ENCODE results near the gene ZNF565. TPM values are rescaled to one million over a fixed set of nuclear protein-coding genes. Genes with fewer than 3 reads are reported as not detected.
A peak's percentile ranks its signal among the peaks of the same experiment; 100 is the strongest.

The ZNF565 gene
- total RNA-seq, 4 donors from 2014 or later, result 1.00 to 4.1 (median 4.0) TPM; not detected in 1

DNA sequence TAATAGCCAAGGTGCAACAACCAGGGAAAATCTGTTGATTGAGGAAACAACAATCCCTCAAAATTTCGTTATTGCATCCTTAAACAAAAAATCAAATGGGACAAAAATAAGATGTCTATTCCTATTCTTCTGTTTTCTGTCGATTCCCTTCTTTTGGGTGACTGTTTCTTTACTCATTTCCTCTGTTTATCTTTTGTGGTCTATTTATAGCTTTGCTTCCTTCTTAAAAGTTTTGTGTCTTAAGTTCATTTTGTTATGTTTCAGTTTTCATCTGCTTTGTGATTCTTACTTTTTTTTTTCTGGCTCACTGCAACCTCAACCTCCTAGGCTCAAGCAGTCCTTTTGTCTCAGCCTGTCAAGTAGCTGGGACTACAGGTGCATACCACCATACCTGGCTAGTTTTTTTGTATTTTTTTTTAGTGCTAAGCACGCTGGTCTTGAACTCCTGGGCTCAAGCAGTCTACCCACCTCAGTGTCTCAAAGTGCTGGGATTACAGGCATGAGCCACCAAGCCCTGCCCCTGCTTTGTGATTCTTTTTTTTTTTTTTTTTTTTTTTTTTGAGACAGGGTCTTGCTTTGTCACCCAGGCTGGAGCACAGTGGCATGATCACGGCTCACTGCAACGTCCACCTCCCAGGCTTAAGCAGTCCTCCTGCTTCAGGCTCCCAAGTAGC, 10.9 kb upstream of the ZNF565 start:
- no peak for TF ChIP-seq EP300 (IDR thresholded peaks at IDR 0.05; ENCODE audit: low read depth)
- Histone ChIP-seq H3K27me3 (no peaks in the 10 kb centered on the region), H3K4me1 (peaks cover 0 to 29% (median 4%) of the 10 kb centered on the region in 4 donors), H3K9me3 (peaks cover 5 to 9% of the 10 kb centered on the region in 2 donors), H3K4me3 (no peak overlapping the region), H3K27ac (no peak overlapping the region), H3K36me3 (peaks cover 0 to 92% (median 28%) of the 10 kb centered on the region in 4 donors)
- intact Hi-C loops (cut with DNase I; ENCODE audit: low total_unique reads), result no loop called here
- in situ Hi-C loops (cut with MboI; ENCODE audit: low pct_ligation_motif_present in 1 of 4, low pct_unique_long_range_greater_than_20kb in 1 of 4, low sequenced_read_pairs in 3 of 4), result loop anchor here in 1 of 4 donors (25.0 kb wide), 1 partner anchor 1012 kb away; no protein-coding TSS in a partner anchor
- no peak for DNase-seq
- 67 to 68% methylated on average over 5 of the region's 5 CpGs for WGBS, 2 donors (ENCODE audit: low coverage in 1 of 2)

DNA sequence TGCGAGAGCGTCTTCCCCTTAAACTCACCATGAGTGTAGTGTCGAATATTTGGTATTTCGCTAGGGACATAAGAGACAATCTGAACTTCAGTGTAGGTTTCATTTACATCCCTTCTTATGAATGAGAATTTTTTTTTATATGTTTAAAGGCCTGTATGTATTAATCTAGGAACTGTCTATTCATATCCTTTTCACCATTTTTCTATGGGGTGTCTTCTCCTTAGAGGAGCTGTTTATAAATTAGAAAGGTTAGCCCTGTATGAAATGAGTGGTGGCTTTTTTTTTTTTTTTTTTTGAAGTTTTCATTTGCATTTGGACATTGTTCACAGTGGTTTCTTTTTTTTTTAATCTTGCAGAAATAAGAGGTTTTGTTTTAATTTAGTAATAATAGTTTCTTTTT, 8.0 kb upstream of the ZNF565 start:
- intact Hi-C loops (cut with DNase I; ENCODE audit: low total_unique reads) (no loop called here), in situ Hi-C loops (cut with MboI; ENCODE audit: low pct_ligation_motif_present in 1 of 4, low pct_unique_long_range_greater_than_20kb in 1 of 4, low sequenced_read_pairs in 3 of 4) (loop anchor here in 1 of 4 donors (25.0 kb wide), 1 partner anchor 265 kb away; the partner anchor contains the start of gene ZNF566)
- Histone ChIP-seq H3K4me1 (peaks cover 0 to 30% (median 6%) of the 10 kb centered on the region in 4 donors), H3K9me3 (no peaks in the 10 kb centered on the region), H3K27ac (no peak overlapping the region), H3K4me3 (no peak overlapping the region), H3K27me3 (no peaks in the 10 kb centered on the region), H3K36me3 (peaks cover 0 to 77% (median 18%) of the 10 kb centered on the region in 4 donors)
- no peak for DNase-seq
- WGBS, 2 donors (ENCODE audit: low coverage in 1 of 2), result 99 to 100% methylated on average over 4 of the region's 4 CpGs
- TF ChIP-seq POLR2A (IDR thresholded peaks at IDR 0.05) (no peak), EP300 (IDR thresholded peaks at IDR 0.05; ENCODE audit: low read depth) (no peak)
- TF ChIP-seq, protein P1, sequence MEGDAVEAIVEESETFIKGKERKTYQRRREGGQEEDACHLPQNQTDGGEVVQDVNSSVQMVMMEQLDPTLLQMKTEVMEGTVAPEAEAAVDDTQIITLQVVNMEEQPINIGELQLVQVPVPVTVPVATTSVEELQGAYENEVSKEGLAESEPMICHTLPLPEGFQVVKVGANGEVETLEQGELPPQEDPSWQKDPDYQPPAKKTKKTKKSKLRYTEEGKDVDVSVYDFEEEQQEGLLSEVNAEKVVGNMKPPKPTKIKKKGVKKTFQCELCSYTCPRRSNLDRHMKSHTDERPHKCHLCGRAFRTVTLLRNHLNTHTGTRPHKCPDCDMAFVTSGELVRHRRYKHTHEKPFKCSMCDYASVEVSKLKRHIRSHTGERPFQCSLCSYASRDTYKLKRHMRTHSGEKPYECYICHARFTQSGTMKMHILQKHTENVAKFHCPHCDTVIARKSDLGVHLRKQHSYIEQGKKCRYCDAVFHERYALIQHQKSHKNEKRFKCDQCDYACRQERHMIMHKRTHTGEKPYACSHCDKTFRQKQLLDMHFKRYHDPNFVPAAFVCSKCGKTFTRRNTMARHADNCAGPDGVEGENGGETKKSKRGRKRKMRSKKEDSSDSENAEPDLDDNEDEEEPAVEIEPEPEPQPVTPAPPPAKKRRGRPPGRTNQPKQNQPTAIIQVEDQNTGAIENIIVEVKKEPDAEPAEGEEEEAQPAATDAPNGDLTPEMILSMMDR (IDR thresholded peaks at IDR 0.05), result no peak

DNA sequence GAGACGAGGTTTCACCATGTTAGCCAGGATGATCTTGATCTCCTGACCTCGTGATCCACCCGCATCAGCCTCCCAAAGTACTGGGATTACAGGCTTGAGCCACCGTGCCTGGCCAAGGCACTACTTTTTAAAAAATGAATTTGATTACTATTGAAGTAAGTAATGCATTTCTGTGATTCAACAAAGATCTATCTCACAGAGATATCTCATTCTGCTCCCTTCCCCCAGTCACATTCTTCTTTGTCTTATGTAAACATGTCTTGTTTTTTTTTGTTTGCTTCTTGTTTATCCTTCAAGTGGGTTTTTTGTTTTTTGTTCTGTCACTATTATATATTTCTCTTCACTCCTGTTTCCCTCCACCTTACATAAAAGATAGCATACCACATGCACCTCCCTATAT, 7.0 kb upstream of the ZNF565 start:
- Histone ChIP-seq H3K27me3 (no peaks in the 10 kb centered on the region), H3K9me3 (no peaks in the 10 kb centered on the region), H3K4me3 (no peak overlapping the region), H3K36me3 (peaks cover 0 to 67% (median 15%) of the 10 kb centered on the region in 4 donors), H3K4me1 (peaks cover 0 to 33% (median 6%) of the 10 kb centered on the region in 4 donors), H3K27ac (no peak overlapping the region)
- in situ Hi-C loops (cut with MboI; ENCODE audit: low pct_ligation_motif_present in 1 of 4, low pct_unique_long_range_greater_than_20kb in 1 of 4, low sequenced_read_pairs in 3 of 4) (loop anchor here in 1 of 4 donors (25.0 kb wide), 1 partner anchor 266 kb away; the partner anchor contains the start of gene ZNF566), intact Hi-C loops (cut with DNase I; ENCODE audit: low total_unique reads) (no loop called here)
- DNase-seq, result no peak
- 94 to 100% methylated on average over 1 to 4 of the region's 4 CpGs for WGBS, 2 donors (ENCODE audit: low coverage in 1 of 2)
- TF ChIP-seq POLR2AphosphoS5 (IDR thresholded peaks at IDR 0.05) (no peak), POLR2A (IDR thresholded peaks at IDR 0.05) (no peak), EP300 (IDR thresholded peaks at IDR 0.05; ENCODE audit: low read depth) (no peak)
- TF ChIP-seq, protein P1 (IDR thresholded peaks at IDR 0.05), result no peak

DNA sequence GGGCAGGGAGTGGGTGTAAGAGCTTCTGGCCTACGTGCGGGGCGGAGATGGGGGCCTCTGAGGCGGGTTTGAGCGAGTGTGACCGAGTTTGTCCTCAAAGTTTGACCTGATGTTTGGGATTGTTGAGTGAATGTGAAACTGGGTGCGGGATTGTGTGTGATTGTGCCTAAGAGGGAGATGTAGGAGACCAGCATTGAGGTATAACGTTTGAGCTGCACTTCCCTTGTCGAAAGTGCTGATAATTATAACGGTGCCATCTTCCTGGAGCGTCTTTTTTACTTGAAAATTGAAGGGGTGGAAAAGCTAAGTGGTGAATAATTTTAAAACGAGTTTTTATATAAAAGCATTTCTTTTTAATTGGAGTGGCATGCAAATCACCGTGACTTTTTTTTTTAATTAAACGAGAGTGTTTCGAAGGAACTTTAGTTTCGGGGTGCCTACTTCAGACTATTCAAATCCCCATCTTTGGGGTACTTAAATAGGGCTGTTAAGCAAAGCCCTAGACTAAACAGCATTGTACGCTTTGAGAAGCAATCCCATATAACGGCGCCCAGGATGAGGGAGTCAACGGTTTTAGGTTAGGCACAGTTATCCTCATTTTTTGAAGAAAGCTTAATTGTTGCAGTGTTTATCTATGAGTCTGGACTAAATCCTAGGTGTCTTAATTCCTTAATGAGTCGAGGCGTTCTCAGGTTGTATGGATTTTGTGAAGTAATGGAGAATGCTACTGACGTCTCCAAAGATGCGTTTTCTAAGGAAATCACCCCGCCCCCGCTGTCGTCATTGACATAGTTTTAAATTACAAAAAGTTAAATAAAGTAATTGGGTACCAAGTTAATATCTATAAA, 1.0 kb upstream of the ZNF565 start:
- peak; percentile 9 for DNase-seq
- peaks cover 4 to 17% (median 10%) of the 10 kb centered on the region in 4 donors for H3K4me1 ChIP-seq

More for the DNA sequence above, 1.0 kb upstream of the ZNF565 start:
- no peaks in the 10 kb centered on the region for H3K27me3 ChIP-seq
- TF ChIP-seq POLR2A (IDR thresholded peaks at IDR 0.05) (no peak), EP300 (IDR thresholded peaks at IDR 0.05; ENCODE audit: low read depth) (no peak), POLR2AphosphoS5 (IDR thresholded peaks at IDR 0.05) (no peak)
- TF ChIP-seq, protein P1 (IDR thresholded peaks at IDR 0.05), result no peak
- in situ Hi-C loops (cut with MboI; ENCODE audit: low pct_ligation_motif_present in 1 of 4, low pct_unique_long_range_greater_than_20kb in 1 of 4, low sequenced_read_pairs in 3 of 4), result loop anchor here in 1 of 4 donors (25.0 kb wide), 1 partner anchor 272 kb away; the partner anchor contains the start of gene ZNF566
- intact Hi-C loops (cut with DNase I; ENCODE audit: low total_unique reads), result no loop called here
- peaks cover 0 to 13% (median 3%) of the 10 kb centered on the region in 4 donors for H3K36me3 ChIP-seq
- WGBS, 2 donors (ENCODE audit: low coverage in 1 of 2), result 2 to 6% methylated on average over 20 to 27 of the region's 27 CpGs
- H3K9me3 ChIP-seq, result no peaks in the 10 kb centered on the region
- H3K4me3 ChIP-seq, result peak overlapping the region; percentile 65 to 87 (median 75)
- H3K27ac ChIP-seq, result peak overlapping the region; percentile 90 to 93 (median 92)

Measured in transverse colon (tissue), 4 donors.